NCI-H526 (cell line): ENCODE data around the gene UBASH3A.
"Not testable (repeated sequence)": the region's sequence is repeated elsewhere in the genome, so short reads cannot be mapped to it uniquely, and the experiment has no call there.

Experiments
- DNase-seq, 2 experiments: peaks; one replicate each; lab custom pipeline; 2025; lab: John Stamatoyannopoulos, UW

The UBASH3A gene

GRCh38 chr21:42467140-42467983, 63.7 kb downstream of the UBASH3A start:
- peak in 1 of 2 experiments; percentile 75 for DNase-seq

DNA sequence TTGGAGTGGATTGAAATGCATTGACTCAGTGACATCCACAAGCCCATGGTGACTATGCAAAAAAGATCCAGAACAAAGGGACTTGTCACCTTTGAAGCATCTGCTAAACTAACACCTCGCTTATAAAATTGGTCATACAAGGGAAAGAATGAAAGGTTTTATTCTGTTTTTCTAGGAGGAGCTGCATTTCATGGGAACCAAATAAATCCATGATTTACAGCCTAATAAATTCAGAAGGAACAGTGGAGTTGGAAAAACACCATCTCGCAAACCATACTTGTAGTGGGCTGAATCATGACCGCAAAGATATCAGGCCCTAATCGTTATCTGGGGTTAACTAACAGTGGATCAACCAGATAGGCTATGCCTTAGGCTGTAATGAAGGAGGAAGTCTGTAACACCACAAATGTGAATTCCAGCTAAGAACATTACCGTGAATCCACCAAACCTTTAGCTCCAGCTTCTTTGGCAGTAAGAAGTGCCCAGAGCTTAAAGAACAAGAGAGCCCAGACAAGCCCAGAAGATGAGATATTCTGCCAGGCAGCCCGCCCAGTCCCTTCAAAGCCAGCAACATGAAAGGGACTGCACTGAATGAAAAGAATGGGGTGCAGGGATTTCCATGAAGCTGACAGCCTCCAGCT, 64.9 kb downstream of the UBASH3A start:
- no peak for DNase-seq

DNA sequence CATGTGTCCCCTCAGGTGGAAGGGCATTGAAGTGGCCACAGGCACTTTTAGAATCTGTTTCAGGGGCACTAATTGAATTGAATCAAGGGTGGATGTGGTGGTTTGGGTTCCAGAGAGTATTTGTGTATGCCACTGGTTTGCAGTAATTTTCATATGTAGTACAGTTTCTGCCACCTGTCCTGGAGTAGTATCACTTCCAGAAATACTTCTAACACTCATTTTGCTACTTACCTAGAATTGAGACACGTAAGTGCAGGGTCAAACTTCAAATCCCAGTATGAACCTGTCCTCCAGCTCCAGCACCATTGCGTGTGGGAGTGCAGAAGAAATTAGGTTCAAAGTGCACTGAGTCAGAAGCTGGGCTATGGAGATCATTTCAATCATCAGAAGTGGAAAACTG, 65.6 kb downstream of the UBASH3A start:
- no peak for DNase-seq

DNA sequence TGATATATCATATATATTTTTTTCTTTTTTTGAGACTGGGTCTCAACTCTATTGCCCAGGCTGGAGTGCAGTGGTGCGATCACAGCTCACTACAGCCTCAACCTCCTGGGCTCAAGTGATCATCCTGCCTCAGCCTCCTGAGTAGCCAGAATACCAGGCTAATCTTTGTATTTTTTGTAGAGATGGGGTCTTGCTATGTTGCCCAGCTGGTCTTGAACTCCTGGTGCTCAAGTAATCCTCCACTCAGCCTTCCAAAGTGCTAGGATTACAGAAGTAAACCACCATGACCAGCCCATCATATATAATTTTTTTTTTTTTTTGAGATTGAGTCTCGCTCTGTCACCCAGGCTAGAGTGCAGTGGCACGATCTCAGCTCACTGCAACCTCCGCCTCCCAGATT, 66.0 kb downstream of the UBASH3A start:
- not testable (repeated sequence) for DNase-seq

GRCh38 chr21:42471206-42471605, 67.5 kb downstream of the UBASH3A start:
- peak in 1 of 2 experiments; percentile 41 for DNase-seq

GRCh38 chr21:42471716-42472330, 68.1 kb downstream of the UBASH3A start:
- DNase-seq: no peak

DNA sequence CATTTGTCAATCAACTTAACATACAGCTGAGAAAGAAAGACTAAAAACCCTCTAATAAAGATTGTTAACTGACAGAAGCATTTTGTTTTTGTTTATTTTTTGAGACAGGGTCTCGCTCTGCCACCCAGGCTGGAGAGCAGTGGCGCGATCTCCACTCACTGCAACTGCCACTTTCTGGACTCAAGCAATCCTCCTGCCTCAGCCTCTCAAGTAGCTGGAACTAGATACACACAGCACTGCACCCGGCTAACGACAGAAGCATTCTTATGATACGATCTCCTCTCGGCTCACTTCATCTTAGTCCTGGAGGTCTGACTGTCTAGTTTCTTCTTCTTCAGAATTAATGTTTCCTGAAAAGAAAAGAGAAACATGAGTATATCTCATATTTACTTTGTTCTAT, 68.8 kb downstream of the UBASH3A start:
- DNase-seq: peak; percentile 73 to 77

DNA sequence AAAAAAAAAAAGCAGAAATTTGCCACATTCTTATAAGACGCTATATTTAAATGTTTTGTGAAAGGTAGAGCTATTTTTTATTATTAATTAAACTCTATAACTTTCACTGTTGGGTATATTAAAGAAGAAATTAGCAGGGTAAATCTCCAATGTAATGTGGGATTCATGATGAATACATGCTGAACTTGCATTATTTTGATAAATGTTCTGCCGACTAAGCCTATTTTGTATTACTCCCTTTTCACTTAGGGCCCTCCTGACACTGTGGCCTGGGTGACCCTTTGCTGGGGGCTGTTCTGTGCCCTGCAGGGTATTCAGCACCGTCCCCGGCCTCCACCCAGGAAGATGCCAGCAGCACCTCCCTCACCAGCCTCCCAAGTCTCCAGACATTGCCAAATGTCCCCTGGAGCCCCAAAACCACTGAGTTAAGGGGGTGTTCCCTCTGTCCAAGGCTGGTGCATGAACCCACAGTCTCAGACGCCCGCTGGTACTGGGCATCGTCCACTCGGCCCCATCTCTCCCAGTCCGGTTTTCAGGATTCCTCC, 69.9 kb downstream of the UBASH3A start:
- DNase-seq: no peak

GRCh38 chr21:42474043-42474831, 70.5 kb downstream of the UBASH3A start:
- no peak for DNase-seq

DNA sequence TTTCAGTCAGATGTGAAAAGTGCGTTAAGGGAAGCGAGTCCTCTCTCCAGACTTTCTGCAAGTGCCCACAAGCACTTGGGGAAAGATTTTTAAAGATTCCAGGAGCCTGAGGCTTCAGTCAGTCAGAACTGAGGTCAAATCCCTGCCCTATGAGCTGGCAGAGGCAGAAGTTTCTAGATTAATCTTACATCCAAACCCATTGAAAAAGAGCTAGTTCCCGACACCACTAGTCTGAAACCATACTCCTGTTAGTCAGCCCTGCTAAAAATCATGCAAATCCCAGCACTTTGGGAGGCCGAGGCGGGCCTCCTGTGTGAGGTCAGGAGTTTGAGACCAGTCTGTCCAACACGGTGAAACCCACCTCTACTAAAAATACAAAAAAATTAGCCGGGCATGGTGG, 71.3 kb downstream of the UBASH3A start:
- no peak for DNase-seq

DNA sequence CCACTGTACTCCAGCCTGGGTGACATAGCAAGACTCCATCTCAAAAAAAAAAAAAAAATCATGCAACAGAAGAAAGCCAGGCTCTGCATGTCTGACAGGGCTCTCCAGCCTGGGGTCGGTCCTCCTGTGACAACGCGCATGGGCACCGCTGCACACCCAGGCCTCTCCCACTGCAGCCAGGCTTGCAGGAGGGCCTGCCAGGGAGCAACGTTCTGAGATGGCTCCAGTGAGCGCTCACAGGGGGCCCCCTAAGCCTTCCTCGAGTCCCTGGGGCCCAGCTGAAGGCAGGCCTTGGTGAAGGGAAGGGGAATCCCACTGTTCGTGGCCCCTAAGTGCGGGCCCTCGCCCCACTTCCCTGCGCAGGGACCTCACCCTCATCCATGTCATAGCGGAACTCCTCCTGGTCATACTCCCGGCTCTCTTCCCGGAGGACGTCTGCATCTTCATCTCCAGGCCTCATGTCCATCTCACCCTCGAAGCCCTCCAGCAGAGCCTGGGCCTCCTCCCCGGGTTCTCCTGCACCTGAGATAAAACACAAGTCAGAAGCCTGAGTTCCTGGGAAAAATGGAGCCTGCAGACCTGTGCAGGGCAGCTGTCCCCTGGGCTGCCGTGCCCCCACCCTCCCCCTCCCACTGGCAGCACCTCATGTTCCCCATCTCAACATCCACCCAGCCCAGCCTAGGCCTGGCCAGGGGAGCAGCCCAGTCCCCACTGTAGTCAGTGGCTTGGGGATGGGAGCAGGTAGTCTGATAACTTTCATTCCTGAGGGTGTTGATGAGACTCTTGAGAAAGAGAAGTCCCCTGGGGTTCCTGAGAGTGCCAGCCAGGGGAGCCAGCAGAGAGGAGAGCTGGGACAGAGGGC, 72.1 kb downstream of the UBASH3A start:
- no peak for DNase-seq

DNA sequence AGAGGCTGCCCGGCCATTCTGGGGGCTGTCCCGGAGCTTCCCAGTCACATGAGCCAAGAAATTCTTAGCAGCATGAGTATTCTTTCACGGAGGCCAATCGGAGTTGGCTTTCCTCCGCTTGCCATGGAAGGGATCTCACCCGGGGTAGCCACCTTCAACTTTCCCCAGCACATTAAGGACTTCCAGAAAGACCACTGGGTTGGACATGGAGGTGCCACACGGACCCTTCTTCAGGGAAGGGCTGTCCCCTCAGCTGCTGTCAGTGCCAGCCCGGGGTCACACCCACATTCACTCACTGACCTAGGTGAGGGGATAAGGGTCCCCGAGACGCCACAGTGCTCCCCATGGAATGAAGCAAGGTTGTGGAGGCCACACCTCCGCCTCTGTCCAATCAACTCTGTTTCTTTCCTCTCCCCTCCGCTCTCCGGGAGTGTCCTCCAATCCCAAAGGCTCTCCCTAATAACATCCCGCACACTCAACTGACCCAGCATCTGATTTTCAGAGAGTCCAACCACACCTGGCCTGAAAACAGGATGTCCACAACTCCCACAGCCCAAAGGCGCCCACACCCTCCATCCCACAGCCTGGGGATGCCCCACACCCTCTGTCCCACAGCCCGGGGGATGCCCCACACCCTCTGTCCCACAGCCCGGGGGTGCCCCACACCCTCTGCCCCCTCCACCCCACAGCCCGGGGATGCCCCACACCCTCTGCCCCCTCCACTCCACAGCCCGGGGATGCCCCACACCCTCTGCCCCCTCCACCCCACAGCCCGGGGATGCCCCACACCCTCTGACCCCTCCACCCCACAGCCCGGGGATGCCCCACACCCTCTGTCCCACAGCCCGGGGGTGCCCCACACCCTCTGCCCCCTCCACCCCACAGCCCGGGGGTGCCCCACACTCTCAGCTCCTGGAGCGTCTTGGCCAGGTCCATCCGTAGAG, 73.0 kb downstream of the UBASH3A start:
- no peak for DNase-seq

DNA sequence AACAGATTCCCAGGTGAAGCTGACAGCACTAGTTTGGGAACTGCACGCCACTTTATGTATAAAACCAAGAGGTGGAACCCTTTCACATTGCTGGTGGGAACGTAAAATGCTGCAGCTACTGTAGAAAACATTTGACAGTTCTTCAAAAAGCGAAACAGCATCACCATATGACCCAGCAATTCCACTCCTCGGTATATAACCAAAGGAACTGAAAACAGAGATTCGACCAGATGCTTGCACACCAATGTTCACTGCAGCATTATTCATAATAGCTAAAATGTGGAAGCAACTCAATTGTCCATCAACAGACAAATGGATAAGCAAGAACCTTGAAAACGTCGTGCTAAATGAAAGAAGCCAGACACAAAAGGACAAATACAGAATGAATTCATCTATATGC, 74.8 kb downstream of the UBASH3A start:
- DNase-seq: no peak

DNA sequence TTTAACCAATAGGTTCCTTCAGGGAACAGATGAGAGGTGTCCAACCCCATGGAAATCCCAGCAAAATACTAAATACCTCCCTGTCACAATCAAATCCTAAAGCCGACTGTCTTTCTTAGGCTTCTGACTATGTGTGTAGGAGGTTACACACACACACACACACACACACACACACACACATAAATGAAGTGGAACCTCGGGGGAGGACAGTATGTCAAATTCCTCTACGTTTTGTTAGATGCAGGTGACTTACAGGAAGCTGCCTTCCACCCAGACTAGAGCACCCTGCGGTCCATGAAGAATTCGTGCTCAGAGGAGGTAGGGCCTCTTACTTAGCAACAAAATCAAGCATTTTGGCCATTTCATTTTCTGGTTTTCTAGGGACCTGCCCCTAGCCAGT, 75.9 kb downstream of the UBASH3A start:
- DNase-seq: no peak

GRCh38 chr21:42480736-42481135, 77.0 kb downstream of the UBASH3A start:
- DNase-seq: no peak

- no peak for DNase-seq
Measured at GRCh38 chr21:42481169-42481568, 77.5 kb downstream of the UBASH3A start.

GRCh38 chr21:42484966-42485365, 81.3 kb downstream of the UBASH3A start:
- DNase-seq: no peak

DNA sequence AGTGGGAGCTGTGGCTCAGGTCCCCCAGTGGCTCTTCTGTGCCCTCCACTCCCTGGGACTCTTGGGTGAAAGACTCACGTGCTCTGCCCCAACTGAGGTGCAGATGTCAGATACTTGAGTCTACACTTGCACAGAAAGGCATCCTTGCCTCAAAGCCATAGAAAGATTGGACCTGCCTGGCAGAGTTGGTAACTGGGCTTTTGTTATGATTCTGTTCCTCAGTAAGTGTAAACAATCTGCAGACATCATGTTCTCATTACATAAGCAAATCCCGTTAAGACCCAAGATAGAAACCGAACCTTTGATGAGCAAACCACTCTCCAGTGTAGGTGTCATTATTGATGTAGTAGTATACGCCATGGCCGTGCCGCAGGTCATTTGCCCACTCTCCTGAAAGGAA, 82.4 kb downstream of the UBASH3A start:
- peak; percentile 78 to 83 for DNase-seq

DNA sequence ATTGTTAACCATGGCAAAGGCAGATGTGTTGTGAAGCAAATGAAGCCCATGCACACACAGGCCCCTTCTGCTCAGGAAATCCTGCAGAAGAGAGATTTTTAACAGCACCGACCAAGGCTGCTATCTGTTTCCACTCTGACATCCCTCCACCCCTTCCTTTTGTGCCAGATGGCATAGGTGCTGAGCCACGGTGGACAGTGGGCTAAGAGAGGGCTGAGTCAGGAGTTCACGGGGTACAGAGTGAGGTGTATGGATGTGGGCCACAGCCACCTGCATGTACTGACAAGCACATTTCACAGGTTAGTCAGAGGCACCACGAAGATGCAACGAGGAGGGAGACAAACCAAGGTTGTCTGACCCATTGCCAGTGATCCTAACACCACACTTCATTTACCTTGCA, 82.8 kb downstream of the UBASH3A start:
- peak; percentile 90 to 92 for DNase-seq
